CD4-positive, alpha-beta T cell treated with Interleukin-6 at 100 ng/mL for 8 hours (primary cell): ENCODE data around the gene IAH1.

ENCODE experiments used
- DNase-seq: peaks from one replicate; pipeline ENCODE4 v3.0.0-alpha.2; 2020; ENCODE audit warnings: mixed read lengths, low spot score

Gene IAH1

GRCh38 chr2:9527995-9528787 is 53.8 kb downstream of the IAH1 start:
- DNase-seq: no peak

- DNase-seq: no peak
These were observed 58.1 kb downstream of the IAH1 start for GRCh38 chr2:9532421-9532820.

GRCh38 chr2:9533663-9534062 is 59.3 kb downstream of the IAH1 start:
- DNase-seq: no peak

GRCh38 chr2:9535177-9535576 is 60.8 kb downstream of the IAH1 start:
- no peak for DNase-seq

- DNase-seq: no peak
These were observed 62.2 kb downstream of the IAH1 start for GRCh38 chr2:9536504-9536903.

- no peak for DNase-seq
These were observed 63.7 kb downstream of the IAH1 start for GRCh38 chr2:9538000-9538507.
